Measurements from ENCODE around the gene PCP4L1.

GRCh38 chr1:161260376-161261260, 2.1 kb downstream of the PCP4L1 start:
- no peak for TF ChIP-seq CTCF (conservative IDR thresholded peaks at IDR 0.05 in 1 of 2, IDR thresholded peaks at IDR 0.05 in 1 of 2; ENCODE audit: low read depth in 1 of 2, low read length in 2 of 2)
- TF ChIP-seq EZH2 (IDR thresholded peaks at IDR 0.05; ENCODE audit: low read length, missing control alignments) = no peak
